Coronary artery (tissue), 2 donors: Measurements from ENCODE around the gene IL20RA.

Experiments
- DNase-seq: peaks from one replicate; pipeline ENCODE4 v3.0.0-alpha.2; 2017; ENCODE audit warnings: low spot score
- H3K27ac ChIP-seq, 2 donors: fragments of 200-600 bp; sonication (generic); one replicate each; pipeline ENCODE4 v1.5.1; 2016 to 2019
- H3K4me3 ChIP-seq: fragments of 200-600 bp; sonication (generic); 2 replicates; pipeline ENCODE4 v1.5.1; 2016; ENCODE audit warnings: mild to moderate bottlenecking, moderate library complexity
- TF ChIP-seq, protein P1 (sequence below): fragments of 200-600 bp; sonication (generic); IDR thresholded peaks from one replicate; pipeline ENCODE4 v1.5.1; 2019; ENCODE audit warnings: antibody characterized with exemption

The IL20RA gene

DNA sequence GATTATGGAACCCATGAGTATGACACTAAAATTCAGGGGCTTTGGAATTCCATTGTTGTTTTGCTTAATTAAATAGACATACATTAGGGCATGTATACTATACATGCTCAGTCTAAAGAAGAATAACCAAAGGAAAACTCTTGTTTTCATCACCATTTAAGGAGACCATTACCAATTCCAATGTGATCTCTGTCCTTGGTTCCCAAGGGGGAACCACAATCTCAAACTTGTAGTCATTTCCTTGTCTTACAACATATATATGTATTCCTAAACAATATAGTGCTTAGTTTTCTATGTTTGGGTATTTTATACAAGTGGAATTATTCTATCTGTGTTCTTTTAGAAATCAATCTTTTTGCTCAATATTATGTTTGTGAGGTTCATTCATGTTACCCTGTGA lies 49.2 kb downstream of the IL20RA start:
- no peak overlapping the region for H3K27ac ChIP-seq
- no peak for DNase-seq
- TF ChIP-seq, protein P1, sequence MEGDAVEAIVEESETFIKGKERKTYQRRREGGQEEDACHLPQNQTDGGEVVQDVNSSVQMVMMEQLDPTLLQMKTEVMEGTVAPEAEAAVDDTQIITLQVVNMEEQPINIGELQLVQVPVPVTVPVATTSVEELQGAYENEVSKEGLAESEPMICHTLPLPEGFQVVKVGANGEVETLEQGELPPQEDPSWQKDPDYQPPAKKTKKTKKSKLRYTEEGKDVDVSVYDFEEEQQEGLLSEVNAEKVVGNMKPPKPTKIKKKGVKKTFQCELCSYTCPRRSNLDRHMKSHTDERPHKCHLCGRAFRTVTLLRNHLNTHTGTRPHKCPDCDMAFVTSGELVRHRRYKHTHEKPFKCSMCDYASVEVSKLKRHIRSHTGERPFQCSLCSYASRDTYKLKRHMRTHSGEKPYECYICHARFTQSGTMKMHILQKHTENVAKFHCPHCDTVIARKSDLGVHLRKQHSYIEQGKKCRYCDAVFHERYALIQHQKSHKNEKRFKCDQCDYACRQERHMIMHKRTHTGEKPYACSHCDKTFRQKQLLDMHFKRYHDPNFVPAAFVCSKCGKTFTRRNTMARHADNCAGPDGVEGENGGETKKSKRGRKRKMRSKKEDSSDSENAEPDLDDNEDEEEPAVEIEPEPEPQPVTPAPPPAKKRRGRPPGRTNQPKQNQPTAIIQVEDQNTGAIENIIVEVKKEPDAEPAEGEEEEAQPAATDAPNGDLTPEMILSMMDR = no peak
- no peak overlapping the region for H3K4me3 ChIP-seq

DNA sequence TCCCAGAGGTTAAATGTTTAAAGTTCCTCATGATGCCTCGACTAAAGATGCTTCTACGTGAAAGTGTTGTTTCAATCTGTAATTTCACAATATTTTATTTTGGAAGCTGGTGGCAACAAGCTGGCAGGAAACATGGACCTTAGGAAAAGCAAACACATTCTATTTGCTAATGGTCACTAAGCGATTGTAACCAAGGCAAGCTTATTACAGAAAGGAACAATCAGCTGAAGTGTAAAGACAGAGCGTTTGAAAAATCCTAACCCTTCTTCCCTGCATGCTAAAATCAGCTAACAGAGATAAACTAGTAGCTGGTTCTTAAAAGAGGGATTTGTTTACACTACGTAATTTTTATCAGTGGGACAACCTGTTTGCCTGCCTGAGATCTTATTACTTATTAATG lies 50.0 kb downstream of the IL20RA start:
- Histone ChIP-seq H3K27ac (no peak overlapping the region), H3K4me3 (no peak overlapping the region)
- no peak for DNase-seq
- TF ChIP-seq, protein P1 = no peak

DNA sequence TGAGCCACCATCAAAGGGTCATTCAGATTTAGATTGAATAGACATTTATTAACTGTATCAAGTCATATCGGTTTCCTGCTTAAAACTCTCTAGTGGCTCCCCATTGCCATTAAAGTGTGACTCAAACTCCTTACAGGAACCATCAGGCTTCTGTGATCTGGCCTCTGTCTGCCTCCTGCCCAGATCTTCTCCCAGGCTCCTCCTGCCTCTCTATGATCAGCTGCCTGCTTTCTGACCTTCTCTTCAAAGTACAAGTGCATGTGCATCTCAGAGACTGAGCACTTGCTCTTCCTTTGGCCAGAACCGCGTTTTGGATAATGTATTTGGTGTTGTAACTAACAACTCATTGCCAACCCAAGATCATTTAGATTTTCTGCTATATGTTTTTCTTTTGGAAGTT lies 52.7 kb downstream of the IL20RA start:
- TF ChIP-seq, protein P1 = no peak
- no peak for DNase-seq
- no peak overlapping the region for H3K27ac ChIP-seq
- H3K4me3 ChIP-seq = no peak overlapping the region

DNA sequence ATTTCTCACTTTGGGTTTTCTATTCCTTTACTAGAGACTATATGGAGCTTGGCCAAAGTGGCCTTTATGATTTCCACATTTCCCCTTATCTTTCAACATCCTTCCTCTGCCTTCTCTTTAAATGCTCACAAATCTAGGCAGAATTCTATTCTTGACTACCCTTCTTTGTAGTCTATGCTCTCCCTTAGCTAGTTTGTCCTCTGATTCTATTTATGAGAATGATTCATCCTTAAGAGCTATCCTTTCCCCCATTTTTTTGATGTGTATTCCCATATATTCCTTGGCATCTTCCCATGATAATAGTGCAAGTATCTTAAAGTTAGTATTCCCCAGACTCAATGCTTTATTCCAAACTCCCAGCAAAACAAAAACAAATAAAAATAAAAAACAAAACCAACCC lies 53.1 kb downstream of the IL20RA start:
- DNase-seq = no peak
- TF ChIP-seq, protein P1 = no peak
- no peak overlapping the region for H3K4me3 ChIP-seq

DNA sequence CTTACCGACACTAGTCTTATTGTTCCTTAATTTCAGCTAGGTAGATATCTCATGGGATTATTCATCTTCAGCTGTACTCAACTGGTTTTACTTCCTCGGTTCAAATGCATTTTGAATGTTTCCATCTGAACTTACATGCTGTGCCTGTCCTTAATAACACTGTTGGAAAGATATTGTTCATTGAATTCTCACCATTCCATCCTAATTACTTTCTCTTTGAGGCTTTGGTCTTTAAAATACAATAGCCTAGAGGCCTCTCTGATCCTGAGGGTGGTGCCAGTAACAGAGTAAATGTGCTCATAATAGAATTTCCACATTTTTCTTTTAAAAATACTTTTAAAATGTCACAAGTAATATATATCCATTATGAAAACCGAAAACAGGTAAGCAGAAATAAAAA lies 54.0 kb downstream of the IL20RA start:
- Histone ChIP-seq H3K27ac (no peak overlapping the region), H3K4me3 (no peak overlapping the region)
- TF ChIP-seq, protein P1 = no peak
- no peak for DNase-seq

More for the DNA sequence above, 53.1 kb downstream of the IL20RA start:
- no peak overlapping the region for H3K27ac ChIP-seq

DNA sequence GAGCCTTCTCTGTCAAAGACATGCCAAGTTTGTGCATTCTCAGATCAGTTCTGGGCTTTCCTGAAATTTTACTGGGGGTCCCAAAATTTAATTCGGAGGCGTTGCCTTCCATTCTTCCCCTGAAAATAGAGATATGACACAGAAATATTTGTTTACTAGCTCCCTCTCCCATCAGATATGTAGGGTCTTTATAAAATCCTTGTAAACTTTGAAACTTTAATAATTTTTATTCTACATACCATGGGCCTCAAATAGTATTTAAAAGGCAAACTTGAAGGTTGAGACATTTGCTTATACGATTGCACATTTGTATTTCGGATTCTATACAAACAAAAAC lies 54.6 kb downstream of the IL20RA start:
- Histone ChIP-seq H3K27ac (no peak overlapping the region), H3K4me3 (peak overlapping the region; percentile 56)
- no peak for DNase-seq
- TF ChIP-seq, protein P1 = no peak

DNA sequence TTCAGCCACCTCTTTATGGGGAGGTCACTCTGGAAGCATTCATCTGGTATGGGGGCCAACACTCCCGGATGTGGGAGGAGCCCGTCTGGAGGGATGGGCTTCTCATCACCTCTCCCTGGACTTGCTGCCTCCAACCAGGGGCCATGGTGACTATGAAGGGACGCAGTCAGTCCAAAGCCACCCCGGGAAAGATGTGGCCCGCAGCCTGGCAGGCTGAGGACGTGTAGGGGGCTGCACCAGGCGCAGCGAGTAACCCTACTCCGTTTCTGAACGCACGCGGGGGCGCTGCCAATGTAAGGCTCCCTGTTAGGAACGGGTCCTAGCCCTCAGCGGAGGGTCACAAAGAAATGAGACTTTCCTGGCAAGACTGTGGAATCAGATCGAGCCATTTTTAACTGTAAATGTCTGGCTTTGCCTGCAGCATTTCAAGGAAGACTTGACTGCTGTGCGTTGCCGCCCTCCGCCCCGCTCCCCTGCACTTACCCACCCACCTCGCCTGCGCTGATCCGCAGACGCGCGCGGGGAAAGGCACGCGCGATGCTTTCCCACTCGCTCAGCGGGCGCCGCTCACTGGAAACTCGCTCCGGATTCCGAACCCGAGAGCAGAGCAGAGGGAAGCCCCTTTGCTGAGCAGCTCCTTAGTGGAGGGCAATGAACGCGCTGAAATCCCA lies 55.1 kb downstream of the IL20RA start:
- no peak for DNase-seq

More for the DNA sequence above, 55.1 kb downstream of the IL20RA start:
- Histone ChIP-seq H3K27ac (no peak overlapping the region), H3K4me3 (peak overlapping the region; percentile 56)
- TF ChIP-seq, protein P1 = no peak
